Bronchial epithelial cell (primary cell): ENCODE measurements around the gene ROR2. TPM values are rescaled to one million over a fixed set of nuclear protein-coding genes. Genes with fewer than 3 reads are reported as not detected.
"Not testable (repeated sequence)": the region's sequence is repeated elsewhere in the genome, so short reads cannot be mapped to it uniquely, and the experiment has no call there.

Experiments used
- DNase-seq: peaks from one replicate; pipeline ENCODE4 v3.0.0-alpha.2; 2010; ENCODE audit warnings: low read depth
- FAIRE-seq: peaks from 2 replicates; lab custom pipeline; 2011; peaks lifted over from hg19 to GRCh38; lab: Jason Lieb, UNC
- H3K27me3 ChIP-seq: 2 replicates; pipeline ENCODE4 v1.5.1; 2011; ENCODE audit warnings: low read length; ENCODE audit not compliant: control insufficient read depth, insufficient read depth
- H3K36me3 ChIP-seq: 2 replicates; pipeline ENCODE4 v1.5.1; 2011; ENCODE audit warnings: low read length; ENCODE audit not compliant: control insufficient read depth, insufficient read depth
- H3K4me3 ChIP-seq: 2 replicates; pipeline ENCODE4 v1.5.1; 2011; ENCODE audit warnings: mild to moderate bottlenecking, low read depth, low read length, control low read depth
- CTCF ChIP-seq: IDR thresholded peaks from 2 replicates; pipeline ENCODE4 v1.5.1; 2011; ENCODE audit warnings: mild to moderate bottlenecking, moderate library complexity, low read length, control low read depth, inconsistent platforms; ENCODE audit not compliant: insufficient read depth, severe bottlenecking
- total RNA-seq: library from RNA; depleted of rRNA; stranded (reverse); fragments of >200 nt; gene quantifications from 2 replicates; pipeline ENCODE4 v1.2.1, GENCODE V29; 2014

ROR2 gene
- total RNA-seq, 1 donor from 2014 or later = 0.26 TPM

GRCh38 chr9:91629718-91630117, 320.3 kb downstream of the ROR2 start:
- Histone ChIP-seq H3K27me3 (no peaks in the 10 kb centered on the region), H3K4me3 (no peak overlapping the region), H3K36me3 (no peaks in the 10 kb centered on the region)
- DNase-seq (no peak), FAIRE-seq (no peak)
- TF ChIP-seq CTCF = no peak

- no peaks in the 10 kb centered on the region for H3K27me3 ChIP-seq
- no peak overlapping the region for H3K4me3 ChIP-seq
- DNase-seq (no peak), FAIRE-seq (no peak)
- H3K36me3 ChIP-seq = no peaks in the 10 kb centered on the region
- TF ChIP-seq CTCF = no peak
Observed at GRCh38 chr9:91628892-91629291, 321.1 kb downstream of the ROR2 start.

- DNase-seq (no peak), FAIRE-seq (no peak)
- TF ChIP-seq CTCF = no peak
- Histone ChIP-seq H3K27me3 (peaks cover 2% of the 10 kb centered on the region), H3K36me3 (no peaks in the 10 kb centered on the region), H3K4me3 (no peak overlapping the region)
Observed at GRCh38 chr9:91625331-91625730, 324.7 kb downstream of the ROR2 start.

GRCh38 chr9:91623004-91623403, 327.0 kb downstream of the ROR2 start:
- Histone ChIP-seq H3K4me3 (no peak overlapping the region), H3K36me3 (no peaks in the 10 kb centered on the region), H3K27me3 (peaks cover 3% of the 10 kb centered on the region)
- DNase-seq (no peak), FAIRE-seq (no peak)
- TF ChIP-seq CTCF = no peak

GRCh38 chr9:91622121-91622520, 327.9 kb downstream of the ROR2 start:
- H3K36me3 ChIP-seq, DNase-seq, FAIRE-seq, H3K4me3 ChIP-seq, H3K27me3 ChIP-seq: not testable (repeated sequence)

DNA sequence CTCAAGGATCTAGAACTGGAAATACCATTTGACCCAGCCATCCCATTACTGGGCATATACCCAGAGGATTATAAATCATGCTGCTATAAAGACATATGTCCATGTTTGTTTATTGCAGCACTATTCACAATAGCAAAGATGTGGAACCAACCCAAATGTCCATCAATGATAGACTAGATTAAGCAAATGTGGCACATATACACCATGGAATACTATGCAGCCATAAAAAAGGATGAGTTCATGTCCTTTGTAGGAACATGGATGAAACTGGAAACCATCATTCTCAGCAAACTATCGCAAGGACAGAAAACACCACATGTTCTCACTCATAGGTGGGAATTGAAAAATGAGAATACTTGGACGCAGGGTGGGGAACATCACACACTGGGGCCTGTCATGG, 336.0 kb downstream of the ROR2 start:
- not testable (repeated sequence) for H3K36me3 ChIP-seq, DNase-seq, H3K27me3 ChIP-seq, H3K4me3 ChIP-seq, FAIRE-seq

DNA sequence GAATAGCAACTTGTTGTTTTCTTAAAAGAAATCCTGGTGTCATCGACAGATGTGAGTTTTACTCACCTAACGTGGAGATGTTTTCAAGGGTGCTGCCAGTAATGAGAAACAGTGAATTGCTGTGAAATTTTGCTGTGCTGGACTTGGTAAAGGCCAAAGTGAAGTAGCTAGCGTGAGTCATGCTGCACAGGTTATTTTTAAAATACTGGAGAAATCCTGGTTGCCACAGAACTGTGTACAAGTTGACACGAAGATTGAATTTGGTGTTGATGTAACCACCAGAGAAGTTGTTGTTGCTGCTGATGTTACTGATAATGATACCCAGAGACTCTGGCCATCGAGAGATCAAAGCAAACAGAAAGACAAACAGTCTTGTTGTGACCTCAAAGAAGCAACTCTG, 338.4 kb downstream of the ROR2 start:
- no peak for TF ChIP-seq CTCF
- DNase-seq (peak; percentile 13), FAIRE-seq (no peak)
- no peaks in the 10 kb centered on the region for H3K36me3 ChIP-seq
- no peaks in the 10 kb centered on the region for H3K27me3 ChIP-seq
- H3K4me3 ChIP-seq = no peak overlapping the region
